Glutamatergic neuron (in vitro differentiated cells): Measurements from ENCODE around the gene SLC10A7. TPM values are rescaled to one million over a fixed set of nuclear protein-coding genes. Genes with fewer than 3 reads are reported as not detected.

ENCODE experiments used
- DNase-seq: peaks from one replicate; pipeline ENCODE4 v3.0.0; 2022
- H3K27ac Mint-ChIP-seq: one replicate; pipeline ENCODE4 v1.8.0; 2020; ENCODE audit warnings: mild to moderate bottlenecking, mixed read lengths, inconsistent platforms; ENCODE audit not compliant: unreplicated experiment
- H3K27me3 Mint-ChIP-seq: one replicate; pipeline ENCODE4 v1.8.0; 2020; ENCODE audit warnings: mild to moderate bottlenecking, moderate library complexity, mixed read lengths, inconsistent platforms; ENCODE audit not compliant: unreplicated experiment
- H3K36me3 Mint-ChIP-seq: one replicate; pipeline ENCODE4 v1.8.0; 2020; ENCODE audit warnings: mild to moderate bottlenecking, mixed read lengths, inconsistent platforms; ENCODE audit not compliant: unreplicated experiment
- H3K4me1 Mint-ChIP-seq: one replicate; pipeline ENCODE4 v1.8.0; 2020; ENCODE audit warnings: mild to moderate bottlenecking, low read depth, mixed read lengths, inconsistent platforms; ENCODE audit not compliant: unreplicated experiment
- H3K4me3 Mint-ChIP-seq: one replicate; pipeline ENCODE4 v1.8.0; 2020; ENCODE audit warnings: mild to moderate bottlenecking, mixed read lengths, inconsistent platforms; ENCODE audit not compliant: unreplicated experiment
- H3K9me3 Mint-ChIP-seq: one replicate; pipeline ENCODE4 v1.8.0; 2020; ENCODE audit warnings: mild to moderate bottlenecking, moderate library complexity, mixed read lengths, inconsistent platforms; ENCODE audit not compliant: unreplicated experiment
- total RNA-seq: library from RNA; stranded (reverse); fragmentation: NEBNext Ultra II Directional; extraction: Animal tissue kit (Norgen Biotek cat#: 25700); gene quantifications from one replicate; pipeline ENCODE4 v1.2.1, GENCODE V29; 2021; ENCODE audit not compliant: unreplicated experiment
- TF ChIP-seq, protein P1 (sequence below): fragments of 200-600 bp; sonication (generic); IDR thresholded peaks from one replicate; pipeline ENCODE4 v1.5.0; 2021; ENCODE audit not compliant: partially characterized antibody, unreplicated experiment

The SLC10A7 gene
- total RNA-seq, 1 donor from 2014 or later: 13.5 TPM

DNA sequence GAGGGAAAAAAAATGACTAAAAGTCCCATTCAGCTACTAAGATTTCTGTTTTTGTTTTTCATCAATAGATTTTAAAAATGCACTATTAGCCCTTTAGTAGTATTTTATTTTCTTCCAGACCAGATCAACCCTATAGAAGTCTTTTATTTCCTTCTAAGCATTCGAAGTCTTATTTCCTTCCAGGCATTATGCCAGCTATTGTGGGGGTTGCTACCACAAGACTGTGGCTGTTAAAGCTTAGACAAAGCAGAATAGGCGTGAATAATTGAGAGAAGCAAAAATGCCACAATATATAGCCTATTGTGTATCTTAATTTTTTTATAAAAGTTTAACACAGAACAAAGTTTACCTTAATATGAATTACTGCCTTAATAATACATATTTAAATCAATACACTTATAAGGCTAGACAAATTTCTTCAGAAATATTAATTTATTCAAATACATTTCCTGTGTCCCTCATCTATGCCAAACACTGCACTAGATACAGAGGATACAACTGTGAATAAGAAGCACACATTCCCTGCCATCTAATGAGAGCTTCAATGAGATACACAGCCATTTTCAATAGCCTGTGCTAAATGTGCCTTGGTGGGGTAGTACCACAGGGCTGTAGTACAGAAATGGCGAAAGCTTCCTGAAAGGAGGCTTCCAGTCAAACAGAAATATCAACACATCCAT is 33.1 kb downstream of the SLC10A7 start:
- no peak overlapping the region for H3K27ac Mint-ChIP-seq

DNA sequence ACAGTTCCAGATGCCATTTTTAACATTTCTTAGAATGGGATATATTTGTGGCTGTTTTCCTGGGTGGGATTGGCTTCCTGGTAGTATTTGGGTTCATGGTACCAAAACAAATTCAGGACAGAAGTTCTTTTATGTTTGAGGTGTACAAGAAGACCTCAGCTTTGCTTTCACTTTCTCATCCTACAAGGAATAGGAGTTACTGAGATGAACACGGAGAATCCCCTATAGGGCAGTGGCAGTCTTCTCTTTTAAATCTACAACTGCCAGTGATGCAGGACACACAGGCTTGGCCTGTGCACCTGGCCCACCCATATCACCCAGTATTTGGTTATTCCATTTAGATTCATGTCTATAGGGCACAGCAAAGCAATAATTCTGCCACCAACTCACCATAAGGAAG is 35.2 kb downstream of the SLC10A7 start:
- no peak overlapping the region for H3K27ac Mint-ChIP-seq
- no peak for DNase-seq
- no peak overlapping the region for H3K4me3 Mint-ChIP-seq
- TF ChIP-seq, protein P1, sequence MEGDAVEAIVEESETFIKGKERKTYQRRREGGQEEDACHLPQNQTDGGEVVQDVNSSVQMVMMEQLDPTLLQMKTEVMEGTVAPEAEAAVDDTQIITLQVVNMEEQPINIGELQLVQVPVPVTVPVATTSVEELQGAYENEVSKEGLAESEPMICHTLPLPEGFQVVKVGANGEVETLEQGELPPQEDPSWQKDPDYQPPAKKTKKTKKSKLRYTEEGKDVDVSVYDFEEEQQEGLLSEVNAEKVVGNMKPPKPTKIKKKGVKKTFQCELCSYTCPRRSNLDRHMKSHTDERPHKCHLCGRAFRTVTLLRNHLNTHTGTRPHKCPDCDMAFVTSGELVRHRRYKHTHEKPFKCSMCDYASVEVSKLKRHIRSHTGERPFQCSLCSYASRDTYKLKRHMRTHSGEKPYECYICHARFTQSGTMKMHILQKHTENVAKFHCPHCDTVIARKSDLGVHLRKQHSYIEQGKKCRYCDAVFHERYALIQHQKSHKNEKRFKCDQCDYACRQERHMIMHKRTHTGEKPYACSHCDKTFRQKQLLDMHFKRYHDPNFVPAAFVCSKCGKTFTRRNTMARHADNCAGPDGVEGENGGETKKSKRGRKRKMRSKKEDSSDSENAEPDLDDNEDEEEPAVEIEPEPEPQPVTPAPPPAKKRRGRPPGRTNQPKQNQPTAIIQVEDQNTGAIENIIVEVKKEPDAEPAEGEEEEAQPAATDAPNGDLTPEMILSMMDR: no peak
- H3K4me1 Mint-ChIP-seq: no peaks in the 10 kb centered on the region
- no peaks in the 10 kb centered on the region for H3K27me3 Mint-ChIP-seq
- H3K9me3 Mint-ChIP-seq: peaks cover 4% of the 10 kb centered on the region
- H3K36me3 Mint-ChIP-seq: peaks cover 6% of the 10 kb centered on the region

More for the DNA sequence above, 33.1 kb downstream of the SLC10A7 start:
- H3K4me1 Mint-ChIP-seq: no peaks in the 10 kb centered on the region
- no peaks in the 10 kb centered on the region for H3K27me3 Mint-ChIP-seq
- TF ChIP-seq, protein P1: no peak
- no peak overlapping the region for H3K4me3 Mint-ChIP-seq
- DNase-seq: no peak
- H3K9me3 Mint-ChIP-seq: no peaks in the 10 kb centered on the region
- H3K36me3 Mint-ChIP-seq: no peaks in the 10 kb centered on the region

DNA sequence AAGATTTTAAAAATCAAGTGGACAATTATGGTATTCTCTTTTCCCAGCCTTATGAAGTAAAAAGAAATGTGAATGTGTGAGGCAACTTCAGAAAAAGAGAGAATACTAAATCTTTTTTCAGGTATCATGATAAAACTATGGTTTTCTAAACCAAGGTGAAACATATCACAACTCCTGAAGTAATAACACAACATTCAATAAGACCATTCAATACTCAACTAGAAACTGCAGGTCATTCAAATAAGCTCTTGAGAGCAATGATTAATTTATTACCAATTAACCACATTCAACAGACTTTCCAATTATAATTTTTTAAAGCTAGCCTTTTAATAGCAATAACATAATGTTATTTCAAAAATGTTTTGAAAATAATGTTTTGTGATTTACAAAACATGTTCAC is 35.8 kb downstream of the SLC10A7 start:
- no peaks in the 10 kb centered on the region for H3K27me3 Mint-ChIP-seq
- DNase-seq: no peak
- H3K27ac Mint-ChIP-seq: no peak overlapping the region
- TF ChIP-seq, protein P1: no peak
- no peak overlapping the region for H3K4me3 Mint-ChIP-seq
- H3K4me1 Mint-ChIP-seq: no peaks in the 10 kb centered on the region
- peaks cover 4% of the 10 kb centered on the region for H3K9me3 Mint-ChIP-seq
- peaks cover 6% of the 10 kb centered on the region for H3K36me3 Mint-ChIP-seq

DNA sequence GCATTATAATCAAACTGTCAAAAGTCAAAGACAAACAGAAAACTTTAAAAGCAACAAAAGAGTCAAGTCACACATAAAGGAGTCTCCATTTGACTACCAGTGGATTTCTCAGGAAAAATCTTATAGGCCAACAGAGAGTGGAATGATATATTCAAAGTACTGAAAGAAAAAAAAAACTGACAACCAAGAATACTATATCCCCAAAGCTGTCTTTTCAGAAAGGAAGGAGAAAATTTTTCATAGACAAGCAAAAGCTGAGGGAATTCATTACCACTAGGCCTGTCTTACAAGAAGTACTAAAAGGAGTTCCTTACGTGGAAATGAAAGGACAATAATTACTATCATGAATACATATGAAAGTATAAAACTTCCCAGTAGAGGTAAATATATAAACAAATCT is 39.0 kb downstream of the SLC10A7 start:
- Mint-ChIP-seq H3K36me3 (peaks cover 6% of the 10 kb centered on the region), H3K27me3 (peaks cover 4% of the 10 kb centered on the region), H3K27ac (no peak overlapping the region), H3K4me1 (peaks cover 14% of the 10 kb centered on the region), H3K9me3 (peaks cover 6% of the 10 kb centered on the region), H3K4me3 (no peak overlapping the region)
- no peak for DNase-seq
- TF ChIP-seq, protein P1: no peak

DNA sequence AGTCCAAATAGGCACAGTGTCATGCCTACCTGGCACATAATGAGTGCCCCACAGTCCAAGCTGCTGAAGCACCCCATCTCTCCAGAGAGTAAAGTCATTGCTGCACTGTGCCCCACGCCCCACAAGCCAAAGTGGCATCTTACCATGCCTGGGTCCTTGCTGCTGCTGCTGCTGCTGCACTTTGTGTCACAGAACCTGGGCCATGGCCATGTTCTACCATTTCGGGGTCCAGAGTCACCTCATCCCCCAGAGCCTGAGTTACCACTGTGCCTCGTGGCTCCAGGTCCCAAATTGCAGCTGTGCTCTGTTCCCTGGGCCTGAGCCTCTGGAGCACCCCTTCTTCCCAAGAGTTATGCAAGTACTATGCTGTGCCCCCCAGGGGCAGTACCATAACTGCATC is 40.5 kb downstream of the SLC10A7 start:
- Mint-ChIP-seq H3K27ac (no peak overlapping the region), H3K4me1 (peaks cover 28% of the 10 kb centered on the region), H3K9me3 (peaks cover 6% of the 10 kb centered on the region), H3K36me3 (peaks cover 6% of the 10 kb centered on the region), H3K4me3 (no peak overlapping the region), H3K27me3 (peaks cover 4% of the 10 kb centered on the region)
- DNase-seq: no peak
- TF ChIP-seq, protein P1: no peak
